Measurements from ENCODE around the gene ZFC3H1. TPM values are rescaled to one million over a fixed set of nuclear protein-coding genes. Genes with fewer than 3 reads are reported as not detected.

The ZFC3H1 gene
- total and polyA plus RNA-seq, 9 of the 15 experiments (the other 6 are each of a cell fraction or from before 2014, with no cell fraction given), result 14.8 to 80.5 (median 22.1) TPM

DNA sequence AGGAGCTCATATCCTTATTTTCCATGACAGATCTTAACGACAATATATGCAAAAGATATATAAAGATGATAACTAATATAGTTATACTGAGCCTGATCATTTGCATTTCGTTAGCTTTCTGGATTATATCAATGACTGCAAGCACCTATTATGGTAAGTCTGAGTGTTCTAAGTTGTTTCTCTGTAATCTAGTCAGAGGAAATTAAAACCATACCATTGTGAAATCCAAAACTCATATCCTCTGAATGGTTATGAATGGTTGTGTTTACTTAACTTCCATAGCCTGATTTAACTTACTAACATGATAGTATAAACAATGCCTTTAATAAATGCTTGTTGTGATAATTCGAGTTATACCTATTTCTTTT, 23.0 kb upstream of the ZFC3H1 start (continued):
- TF ChIP-seq, protein P1, sequence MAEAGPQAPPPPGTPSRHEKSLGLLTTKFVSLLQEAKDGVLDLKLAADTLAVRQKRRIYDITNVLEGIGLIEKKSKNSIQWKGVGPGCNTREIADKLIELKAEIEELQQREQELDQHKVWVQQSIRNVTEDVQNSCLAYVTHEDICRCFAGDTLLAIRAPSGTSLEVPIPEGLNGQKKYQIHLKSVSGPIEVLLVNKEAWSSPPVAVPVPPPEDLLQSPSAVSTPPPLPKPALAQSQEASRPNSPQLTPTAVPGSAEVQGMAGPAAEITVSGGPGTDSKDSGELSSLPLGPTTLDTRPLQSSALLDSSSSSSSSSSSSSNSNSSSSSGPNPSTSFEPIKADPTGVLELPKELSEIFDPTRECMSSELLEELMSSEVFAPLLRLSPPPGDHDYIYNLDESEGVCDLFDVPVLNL (CRISPR knock-in tag; IDR thresholded peaks at IDR 0.05; ENCODE audit: low read depth), result no peak
- TF ChIP-seq FOXK2 (conservative IDR thresholded peaks at IDR 0.05 in 1 of 2, IDR thresholded peaks at IDR 0.05 in 1 of 2; ENCODE audit: low read depth in 2 of 2), result 0 out of 4 replicates have a peak, but pooled peaks of 1 of the 2 experiments have one; percentile 11
- TF ChIP-seq EGR1 (conservative IDR thresholded peaks at IDR 0.05), result no peak
- TF ChIP-seq POLR2H (tag; IDR thresholded peaks at IDR 0.05; ENCODE audit: low read depth), result no peak
- no peak for TF ChIP-seq ZNF830 (CRISPR knock-in tag; IDR thresholded peaks at IDR 0.05)
- TF ChIP-seq FOSL1 (tag; conservative IDR thresholded peaks at IDR 0.05), result no peak
- TF ChIP-seq ELF1 (tag; IDR thresholded peaks at IDR 0.05), result peak; percentile 9
- TF ChIP-seq PCBP1 (IDR thresholded peaks at IDR 0.05; ENCODE audit: low read depth, low read length, poor library complexity, severe bottlenecking), result no peak
- no peak for TF ChIP-seq ZC3H8 (IDR thresholded peaks at IDR 0.05)
- no peak for TF ChIP-seq FOXJ2 (tag; IDR thresholded peaks at IDR 0.05)
- peak; percentile 78 for TF ChIP-seq CEBPB (tag; IDR thresholded peaks at IDR 0.05)
- TF ChIP-seq ZNF76 (CRISPR knock-in tag; IDR thresholded peaks at IDR 0.05; ENCODE audit: borderline replicate concordance), result no peak
- TF ChIP-seq FOXM1 (IDR thresholded peaks at IDR 0.05; ENCODE audit: low read depth), result no peak
- no peak for TF ChIP-seq FOXM1 (CRISPR knock-in tag; IDR thresholded peaks at IDR 0.05; ENCODE audit: low read depth)
- TF ChIP-seq, protein P2, sequence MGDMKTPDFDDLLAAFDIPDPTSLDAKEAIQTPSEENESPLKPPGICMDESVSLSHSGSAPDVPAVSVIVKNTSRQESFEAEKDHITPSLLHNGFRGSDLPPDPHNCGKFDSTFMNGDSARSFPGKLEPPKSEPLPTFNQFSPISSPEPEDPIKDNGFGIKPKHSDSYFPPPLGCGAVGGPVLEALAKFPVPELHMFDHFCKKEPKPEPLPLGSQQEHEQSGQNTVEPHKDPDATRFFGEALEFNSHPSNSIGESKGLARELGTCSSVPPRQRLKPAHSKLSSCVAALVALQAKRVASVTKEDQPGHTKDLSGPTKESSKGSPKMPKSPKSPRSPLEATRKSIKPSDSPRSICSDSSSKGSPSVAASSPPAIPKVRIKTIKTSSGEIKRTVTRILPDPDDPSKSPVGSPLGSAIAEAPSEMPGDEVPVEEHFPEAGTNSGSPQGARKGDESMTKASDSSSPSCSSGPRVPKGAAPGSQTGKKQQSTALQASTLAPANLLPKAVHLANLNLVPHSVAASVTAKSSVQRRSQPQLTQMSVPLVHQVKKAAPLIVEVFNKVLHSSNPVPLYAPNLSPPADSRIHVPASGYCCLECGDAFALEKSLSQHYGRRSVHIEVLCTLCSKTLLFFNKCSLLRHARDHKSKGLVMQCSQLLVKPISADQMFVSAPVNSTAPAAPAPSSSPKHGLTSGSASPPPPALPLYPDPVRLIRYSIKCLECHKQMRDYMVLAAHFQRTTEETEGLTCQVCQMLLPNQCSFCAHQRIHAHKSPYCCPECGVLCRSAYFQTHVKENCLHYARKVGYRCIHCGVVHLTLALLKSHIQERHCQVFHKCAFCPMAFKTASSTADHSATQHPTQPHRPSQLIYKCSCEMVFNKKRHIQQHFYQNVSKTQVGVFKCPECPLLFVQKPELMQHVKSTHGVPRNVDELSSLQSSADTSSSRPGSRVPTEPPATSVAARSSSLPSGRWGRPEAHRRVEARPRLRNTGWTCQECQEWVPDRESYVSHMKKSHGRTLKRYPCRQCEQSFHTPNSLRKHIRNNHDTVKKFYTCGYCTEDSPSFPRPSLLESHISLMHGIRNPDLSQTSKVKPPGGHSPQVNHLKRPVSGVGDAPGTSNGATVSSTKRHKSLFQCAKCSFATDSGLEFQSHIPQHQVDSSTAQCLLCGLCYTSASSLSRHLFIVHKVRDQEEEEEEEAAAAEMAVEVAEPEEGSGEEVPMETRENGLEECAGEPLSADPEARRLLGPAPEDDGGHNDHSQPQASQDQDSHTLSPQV (IDR thresholded peaks at IDR 0.05), result no peak; the same call in 1 of the 2 replicates
- no peak for TF ChIP-seq MTA1 (IDR thresholded peaks at IDR 0.05; ENCODE audit: borderline replicate concordance)
- no peak for TF ChIP-seq DDX20 (tag; IDR thresholded peaks at IDR 0.05; ENCODE audit: low read depth)
- TF ChIP-seq ILF3 (IDR thresholded peaks at IDR 0.05; ENCODE audit: borderline replicate concordance), result no peak
- no peak for TF ChIP-seq SRSF1 (IDR thresholded peaks at IDR 0.05; ENCODE audit: low read depth, low read length)

Data from K562 (cell line).